Mammary epithelial cell (primary cell): ENCODE data around the gene RAB11FIP5.

Experiments used
- EZH2 ChIP-seq: IDR thresholded peaks from 2 replicates; pipeline ENCODE4 v1.6.1; 2012; ENCODE audit warnings: low read length, inconsistent platforms, borderline replicate concordance
- TF ChIP-seq, protein P1 (sequence below), 2 donors: IDR thresholded peaks in 1 of 2; conservative IDR thresholded peaks in 1 of 2; 2 replicates each; pipeline ENCODE4 v1.5.1; 2011 to 2012; ENCODE audit warnings: inconsistent platforms in 2 of 2, low read length in 2 of 2, mild to moderate bottlenecking in 2 of 2, control low read depth in 1 of 2, low read depth in 1 of 2; ENCODE audit not compliant: insufficient read depth in 1 of 2; ENCODE audit errors: extremely low read depth in 1 of 2

DNA sequence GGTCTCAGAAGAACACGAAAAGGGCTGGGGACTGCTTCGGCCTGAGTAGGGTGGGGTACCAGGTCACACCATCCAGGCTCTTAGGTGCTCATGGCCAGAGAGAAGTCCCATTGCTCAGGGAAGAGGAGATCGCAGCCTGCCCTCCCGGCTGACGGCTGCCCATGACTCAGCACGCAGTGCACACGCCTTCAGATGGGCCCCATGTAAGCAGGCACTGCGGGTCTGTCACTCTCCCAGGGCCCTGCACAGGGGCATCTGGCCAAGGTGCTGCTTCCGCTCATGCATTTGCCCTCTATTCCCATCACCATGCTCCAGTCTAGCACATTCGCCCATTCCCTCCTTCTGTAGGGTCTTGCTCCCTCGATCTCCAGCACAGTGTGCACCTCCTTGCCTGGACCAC, 76.0 kb downstream of the RAB11FIP5 start:
- TF ChIP-seq, protein P1, sequence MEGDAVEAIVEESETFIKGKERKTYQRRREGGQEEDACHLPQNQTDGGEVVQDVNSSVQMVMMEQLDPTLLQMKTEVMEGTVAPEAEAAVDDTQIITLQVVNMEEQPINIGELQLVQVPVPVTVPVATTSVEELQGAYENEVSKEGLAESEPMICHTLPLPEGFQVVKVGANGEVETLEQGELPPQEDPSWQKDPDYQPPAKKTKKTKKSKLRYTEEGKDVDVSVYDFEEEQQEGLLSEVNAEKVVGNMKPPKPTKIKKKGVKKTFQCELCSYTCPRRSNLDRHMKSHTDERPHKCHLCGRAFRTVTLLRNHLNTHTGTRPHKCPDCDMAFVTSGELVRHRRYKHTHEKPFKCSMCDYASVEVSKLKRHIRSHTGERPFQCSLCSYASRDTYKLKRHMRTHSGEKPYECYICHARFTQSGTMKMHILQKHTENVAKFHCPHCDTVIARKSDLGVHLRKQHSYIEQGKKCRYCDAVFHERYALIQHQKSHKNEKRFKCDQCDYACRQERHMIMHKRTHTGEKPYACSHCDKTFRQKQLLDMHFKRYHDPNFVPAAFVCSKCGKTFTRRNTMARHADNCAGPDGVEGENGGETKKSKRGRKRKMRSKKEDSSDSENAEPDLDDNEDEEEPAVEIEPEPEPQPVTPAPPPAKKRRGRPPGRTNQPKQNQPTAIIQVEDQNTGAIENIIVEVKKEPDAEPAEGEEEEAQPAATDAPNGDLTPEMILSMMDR (conservative IDR thresholded peaks at IDR 0.05 in 1 of 2, IDR thresholded peaks at IDR 0.05 in 1 of 2; ENCODE audit: extremely low read depth in 1 of 2, insufficient read depth in 1 of 2, low read depth in 1 of 2, low read length in 2 of 2): no peak
- TF ChIP-seq EZH2: no peak
